Progenitor cell of endocrine pancreas (in vitro differentiated cells): ENCODE results near the gene NTPCR. TPM values are rescaled to one million over a fixed set of nuclear protein-coding genes. Genes with fewer than 3 reads are reported as not detected.
A peak's percentile ranks its signal among the peaks of the same experiment; 100 is the strongest.

Experiments
- DNase-seq: peaks from one replicate; pipeline ENCODE4 v3.0.0; 2021; ENCODE audit warnings: low spot score; ENCODE audit not compliant: unreplicated experiment
- H3K27ac Mint-ChIP-seq: 2 replicates; pipeline ENCODE4 v1.8.0; 2021; ENCODE audit warnings: mild to moderate bottlenecking, moderate library complexity, mixed read lengths
- H3K27me3 Mint-ChIP-seq: 2 replicates; pipeline ENCODE4 v1.8.0; 2021; ENCODE audit warnings: mixed read lengths
- H3K36me3 Mint-ChIP-seq: 2 replicates; pipeline ENCODE4 v1.8.0; 2022; ENCODE audit warnings: mixed read lengths; ENCODE audit not compliant: insufficient read depth
- H3K4me1 Mint-ChIP-seq: 2 replicates; pipeline ENCODE4 v1.8.0; 2021; ENCODE audit warnings: low read depth, mixed read lengths
- H3K4me3 Mint-ChIP-seq: 2 replicates; pipeline ENCODE4 v1.8.0; 2021; ENCODE audit warnings: low read depth, mild to moderate bottlenecking, moderate library complexity, mixed read lengths
- H3K9me3 Mint-ChIP-seq: 2 replicates; pipeline ENCODE4 v1.8.0; 2021; ENCODE audit warnings: low read depth, mixed read lengths
- CTCF ChIP-seq: fragments of 200-600 bp; sonication (generic); IDR thresholded peaks from one replicate; pipeline ENCODE4 v1.5.0; 2021; ENCODE audit warnings: antibody characterized with exemption, mild to moderate bottlenecking; ENCODE audit not compliant: unreplicated experiment
- total RNA-seq: library from RNA; stranded (reverse); gene quantifications from 2 replicates; pipeline ENCODE4 v1.2.1, GENCODE V29; 2021

Gene NTPCR
- total RNA-seq, 1 donor from 2014 or later = 59.0 TPM

GRCh38 chr1:232927830-232928505 is 22.4 kb upstream of the NTPCR start:
- peak overlapping the region; percentile 12 for H3K27ac Mint-ChIP-seq
- peaks cover 12% of the 10 kb centered on the region for H3K27me3 Mint-ChIP-seq
- H3K4me3 Mint-ChIP-seq = no peak overlapping the region
- DNase-seq = no peak
- peaks cover 7% of the 10 kb centered on the region for H3K9me3 Mint-ChIP-seq
- no peak for TF ChIP-seq CTCF
- H3K36me3 Mint-ChIP-seq = no peaks in the 10 kb centered on the region
- H3K4me1 Mint-ChIP-seq = peaks cover 10% of the 10 kb centered on the region

- Mint-ChIP-seq H3K27ac (no peak overlapping the region), H3K4me1 (no peaks in the 10 kb centered on the region), H3K4me3 (no peak overlapping the region), H3K9me3 (no peaks in the 10 kb centered on the region), H3K27me3 (peaks cover 13% of the 10 kb centered on the region), H3K36me3 (no peaks in the 10 kb centered on the region)
- no peak for TF ChIP-seq CTCF
- no peak for DNase-seq
Observed at GRCh38 chr1:232932486-232933425, 17.7 kb upstream of the NTPCR start.

GRCh38 chr1:232936941-232937340 is 13.5 kb upstream of the NTPCR start:
- Mint-ChIP-seq H3K27me3 (peaks cover 6% of the 10 kb centered on the region), H3K36me3 (no peaks in the 10 kb centered on the region), H3K4me3 (no peak overlapping the region), H3K9me3 (no peaks in the 10 kb centered on the region), H3K27ac (no peak overlapping the region), H3K4me1 (no peaks in the 10 kb centered on the region)
- no peak for DNase-seq
- no peak for TF ChIP-seq CTCF

- Mint-ChIP-seq H3K36me3 (no peaks in the 10 kb centered on the region), H3K27ac (no peak overlapping the region), H3K9me3 (no peaks in the 10 kb centered on the region), H3K4me1 (peaks cover under 1% of the 10 kb centered on the region), H3K27me3 (peaks cover 6% of the 10 kb centered on the region), H3K4me3 (no peak overlapping the region)
- TF ChIP-seq CTCF = no peak
- no peak for DNase-seq
Observed at GRCh38 chr1:232937741-232938375, 12.6 kb upstream of the NTPCR start.

- Mint-ChIP-seq H3K36me3 (no peaks in the 10 kb centered on the region), H3K4me3 (no peak overlapping the region), H3K27ac (peak overlapping the region; percentile 59), H3K4me1 (peaks cover 2% of the 10 kb centered on the region), H3K9me3 (no peaks in the 10 kb centered on the region), H3K27me3 (peaks cover 6% of the 10 kb centered on the region)
- DNase-seq = no peak
- TF ChIP-seq CTCF = no peak
Observed at GRCh38 chr1:232938926-232939325, 11.5 kb upstream of the NTPCR start.
